DOHH2 (cell line): Measurements from ENCODE around the gene ZNF74.
A peak's percentile ranks its signal among the peaks of the same experiment; 100 is the strongest.

Source experiments
- H3F3A ChIP-seq: fragments of 200-600 bp; sonication (generic), shearing (Covaris generic); 2 replicates; pipeline ENCODE4 v1.6.0; 2016; ENCODE audit warnings: antibody characterized with exemption, mild to moderate bottlenecking; ENCODE audit not compliant: control insufficient read depth, insufficient read depth
- H3K27ac ChIP-seq: fragments of 200-600 bp; sonication (generic); 2 replicates; pipeline ENCODE4 v1.5.1; 2014; ENCODE audit warnings: low read depth, mild to moderate bottlenecking, low read length, moderate library complexity
- H3K27me3 ChIP-seq: fragments of 200-600 bp; sonication (generic); 2 replicates; pipeline ENCODE4 v1.6.1; 2014; ENCODE audit warnings: mild to moderate bottlenecking, low read length, mixed read lengths; ENCODE audit not compliant: control insufficient read depth
- H3K36me3 ChIP-seq: fragments of 200-600 bp; sonication (generic); 2 replicates; pipeline ENCODE4 v1.6.1; 2014; ENCODE audit warnings: mild to moderate bottlenecking, low read length, moderate library complexity, mixed read lengths; ENCODE audit not compliant: control insufficient read depth
- H3K4me1 ChIP-seq: fragments of 200-600 bp; sonication (generic); 2 replicates; pipeline ENCODE4 v1.6.1; 2014; ENCODE audit warnings: mild to moderate bottlenecking, low read length, mixed read lengths; ENCODE audit not compliant: control insufficient read depth
- H3K4me2 ChIP-seq: fragments of 200-600 bp; sonication (generic); 2 replicates; pipeline ENCODE4 v1.6.0; 2014; ENCODE audit warnings: mild to moderate bottlenecking, low read length, moderate library complexity
- H3K4me3 ChIP-seq: fragments of 200-600 bp; sonication (generic); 2 replicates; pipeline ENCODE4 v1.5.1; 2014; ENCODE audit warnings: mild to moderate bottlenecking, low read length, mixed read lengths
- H3K79me2 ChIP-seq: fragments of 200-600 bp; sonication (generic); 2 replicates; pipeline ENCODE4 v1.6.1; 2014; ENCODE audit warnings: mild to moderate bottlenecking, low read length, mixed read lengths; ENCODE audit not compliant: control insufficient read depth
- H3K9me2 ChIP-seq: fragments of 200-600 bp; sonication (generic); replicated peaks from 2 replicates; pipeline ENCODE4 v1.6.1; 2014; ENCODE audit warnings: mild to moderate bottlenecking, low read length, mixed read lengths; ENCODE audit not compliant: control insufficient read depth
- H3K9me3 ChIP-seq: fragments of 200-600 bp; sonication (generic); 2 replicates; pipeline ENCODE4 v1.6.1; 2014; ENCODE audit warnings: antibody characterized with exemption, low read length, mixed read lengths; ENCODE audit not compliant: control insufficient read depth, insufficient read depth
- H4K20me1 ChIP-seq: fragments of 200-600 bp; sonication (generic); 2 replicates; pipeline ENCODE4 v1.6.0; 2014; ENCODE audit warnings: low read depth, mild to moderate bottlenecking, antibody characterized with exemption, low read length, moderate library complexity; ENCODE audit not compliant: control insufficient read depth, insufficient read depth
- CTCF ChIP-seq: fragments of 200-600 bp; sonication (generic); IDR thresholded peaks from one replicate; pipeline ENCODE4 v1.5.1; 2014; ENCODE audit warnings: antibody characterized with exemption, mild to moderate bottlenecking, low read depth, low read length; ENCODE audit not compliant: poor library complexity, severe bottlenecking
- EZH2phosphoT487 ChIP-seq: fragments of 200-600 bp; sonication (generic); IDR thresholded peaks from 2 replicates; pipeline ENCODE4 v1.6.1; 2017; ENCODE audit warnings: borderline replicate concordance, mild to moderate bottlenecking, antibody characterized with exemption, low read length, moderate library complexity, mixed read lengths

The ZNF74 gene

GRCh38 chr22:20456064-20456721 lies 62.2 kb downstream of the ZNF74 start:
- Histone ChIP-seq H3K4me3 (no peak overlapping the region), H3K4me1 (peaks cover 7% of the 10 kb centered on the region), H4K20me1 (no peaks in the 10 kb centered on the region), H3F3A (no peaks in the 10 kb centered on the region), H3K79me2 (no peaks in the 10 kb centered on the region), H3K9me2 (no peaks in the 10 kb centered on the region), H3K4me2 (no peak overlapping the region), H3K9me3 (no peaks in the 10 kb centered on the region), H3K27me3 (no peaks in the 10 kb centered on the region), H3K36me3 (no peaks in the 10 kb centered on the region), H3K27ac (no peak overlapping the region)
- no peak for TF ChIP-seq EZH2phosphoT487
- TF ChIP-seq CTCF: peak; percentile 88

GRCh38 chr22:20456722-20457076 lies 62.7 kb downstream of the ZNF74 start:
- H3K4me2 ChIP-seq: no peak overlapping the region
- no peaks in the 10 kb centered on the region for H4K20me1 ChIP-seq
- no peaks in the 10 kb centered on the region for H3K9me3 ChIP-seq
- H3K4me1 ChIP-seq: peaks cover 7% of the 10 kb centered on the region
- H3K36me3 ChIP-seq: no peaks in the 10 kb centered on the region
- no peaks in the 10 kb centered on the region for H3F3A ChIP-seq
- H3K27ac ChIP-seq: no peak overlapping the region
- H3K27me3 ChIP-seq: no peaks in the 10 kb centered on the region
- no peaks in the 10 kb centered on the region for H3K79me2 ChIP-seq
- no peak overlapping the region for H3K4me3 ChIP-seq
- H3K9me2 ChIP-seq: no peaks in the 10 kb centered on the region
- TF ChIP-seq CTCF: no peak
- no peak for TF ChIP-seq EZH2phosphoT487

- Histone ChIP-seq H3K4me2 (no peak overlapping the region), H4K20me1 (no peaks in the 10 kb centered on the region), H3K4me3 (no peak overlapping the region), H3K27me3 (no peaks in the 10 kb centered on the region), H3K9me3 (no peaks in the 10 kb centered on the region), H3F3A (no peaks in the 10 kb centered on the region), H3K4me1 (peaks cover 10% of the 10 kb centered on the region), H3K79me2 (no peaks in the 10 kb centered on the region), H3K36me3 (no peaks in the 10 kb centered on the region), H3K9me2 (no peaks in the 10 kb centered on the region), H3K27ac (no peak overlapping the region)
- TF ChIP-seq EZH2phosphoT487 (no peak), CTCF (no peak)
Measured at GRCh38 chr22:20457506-20458240, 63.7 kb downstream of the ZNF74 start.
